MM.1S (cell line): Measurements from ENCODE around the gene MTFR1L.

Experiments used
- DNase-seq: peaks from one replicate; pipeline ENCODE4 v3.0.0-alpha.2; 2015
- H2AFZ ChIP-seq: fragments of 300-600 bp; sonication (generic); 2 replicates; pipeline ENCODE4 v1.6.0; 2016; ENCODE audit warnings: antibody characterized with exemption, low read length
- H3F3A ChIP-seq: fragments of 300-600 bp; sonication (generic); 2 replicates; pipeline ENCODE4 v1.6.1; 2016; ENCODE audit warnings: mild to moderate bottlenecking, antibody characterized with exemption, low read length, moderate library complexity, mixed read lengths; ENCODE audit not compliant: insufficient read depth
- H3K27ac ChIP-seq: fragments of 300-600 bp; sonication (generic); 2 replicates; pipeline ENCODE4 v1.5.1; 2016; ENCODE audit warnings: mild to moderate bottlenecking, low read length
- H3K27me3 ChIP-seq: fragments of 300-600 bp; sonication (generic); replicated peaks from 2 replicates; pipeline ENCODE4 v1.6.0; 2016; ENCODE audit warnings: low read length; ENCODE audit not compliant: insufficient read depth
- H3K36me3 ChIP-seq: fragments of 300-600 bp; sonication (generic); replicated peaks from 2 replicates; pipeline ENCODE4 v1.6.1; 2016; ENCODE audit warnings: mild to moderate bottlenecking, low read length, mixed read lengths; ENCODE audit not compliant: insufficient read depth
- H3K4me1 ChIP-seq: fragments of 300-600 bp; sonication (generic); 2 replicates; pipeline ENCODE4 v1.6.1; 2016; ENCODE audit warnings: low read length, mixed read lengths
- H3K4me2 ChIP-seq: fragments of 300-600 bp; sonication (generic); 2 replicates; pipeline ENCODE4 v1.6.0; 2016; ENCODE audit warnings: low read depth, low read length
- H3K4me3 ChIP-seq: fragments of 300-600 bp; sonication (generic); 2 replicates; pipeline ENCODE4 v1.5.1; 2016; ENCODE audit warnings: low read length, mixed read lengths
- H3K79me2 ChIP-seq: fragments of 300-600 bp; sonication (generic); 2 replicates; pipeline ENCODE4 v1.6.1; 2016; ENCODE audit warnings: mixed run types, low read length, mixed read lengths
- H3K9ac ChIP-seq: fragments of 300-600 bp; sonication (generic); 2 replicates; pipeline ENCODE4 v1.6.1; 2016; ENCODE audit warnings: low read length, mixed read lengths
- H3K9me2 ChIP-seq: fragments of 300-600 bp; sonication (generic); replicated peaks from 2 replicates; pipeline ENCODE4 v1.6.1; 2016; ENCODE audit warnings: mild to moderate bottlenecking, low read length, mixed read lengths; ENCODE audit not compliant: insufficient read depth
- H3K9me3 ChIP-seq: fragments of 300-600 bp; sonication (generic); replicated peaks from 2 replicates; pipeline ENCODE4 v1.6.1; 2016; ENCODE audit warnings: mild to moderate bottlenecking, low read length, mixed read lengths; ENCODE audit not compliant: insufficient read depth
- H4K20me1 ChIP-seq: fragments of 300-600 bp; sonication (generic); 2 replicates; pipeline ENCODE4 v1.6.1; 2016; ENCODE audit warnings: mild to moderate bottlenecking, low read length, moderate library complexity, mixed read lengths; ENCODE audit not compliant: insufficient read depth
- CTCF ChIP-seq: fragments of 300-600 bp; sonication (generic); IDR thresholded peaks from 2 replicates; pipeline ENCODE4 v1.5.1; 2016; ENCODE audit warnings: antibody characterized with exemption, low read length, mixed read lengths
- EZH2 ChIP-seq: fragments of 300-600 bp; sonication (generic); optimal IDR thresholded peaks from 2 replicates; pipeline ENCODE3; 2017; ENCODE audit warnings: low read depth, mild to moderate bottlenecking, antibody characterized with exemption, low read length, mixed read lengths
- EZH2phosphoT487 ChIP-seq: fragments of 300-600 bp; sonication (generic); IDR thresholded peaks from 2 replicates; pipeline ENCODE4 v1.6.1; 2018; ENCODE audit warnings: antibody characterized with exemption, low read length

MTFR1L gene

DNA sequence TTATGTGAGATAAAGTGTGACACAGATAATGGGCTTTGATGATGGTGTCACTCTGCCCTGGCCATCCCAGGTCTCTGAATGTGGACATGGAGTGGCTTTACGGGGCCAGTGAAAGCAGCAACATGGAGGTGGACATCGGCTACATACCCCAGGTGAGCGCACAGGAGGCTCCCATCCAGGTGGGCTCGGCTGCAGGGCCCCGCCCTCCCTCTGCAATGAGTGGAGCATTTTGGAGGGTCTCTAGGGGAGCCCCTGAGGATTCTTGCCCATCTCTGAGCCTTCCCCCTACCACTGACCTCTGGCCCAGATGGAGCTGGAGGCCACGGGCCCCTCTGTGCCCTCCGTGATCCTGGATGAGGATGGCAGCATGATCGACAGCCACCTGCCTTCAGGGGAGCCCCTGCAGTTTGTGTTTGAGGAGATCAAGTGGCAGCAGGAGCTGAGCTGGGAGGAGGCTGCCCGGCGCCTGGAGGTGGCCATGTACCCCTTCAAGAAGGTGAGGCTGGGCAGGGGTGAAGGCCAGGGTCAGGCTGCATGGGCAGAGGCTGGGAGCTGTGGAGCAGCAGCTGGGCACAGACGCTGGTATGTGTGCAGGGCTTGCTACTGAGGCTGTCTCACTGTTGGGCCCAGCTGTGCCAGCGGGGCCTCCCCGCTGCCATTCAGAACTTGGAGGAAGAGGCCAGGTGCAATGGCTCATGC is 8.2 kb upstream of the MTFR1L start:
- no peaks in the 10 kb centered on the region for H4K20me1 ChIP-seq
- H3K4me2 ChIP-seq: no peak overlapping the region
- no peaks in the 10 kb centered on the region for H3K79me2 ChIP-seq
- H2AFZ ChIP-seq: no peak overlapping the region
- no peaks in the 10 kb centered on the region for H3K9me3 ChIP-seq
- no peak overlapping the region for H3K4me3 ChIP-seq
- no peaks in the 10 kb centered on the region for H3K27me3 ChIP-seq
- no peak for TF ChIP-seq EZH2phosphoT487
- no peak for TF ChIP-seq EZH2
- no peak for TF ChIP-seq CTCF
- no peaks in the 10 kb centered on the region for H3K36me3 ChIP-seq
- no peaks in the 10 kb centered on the region for H3K9me2 ChIP-seq
- no peaks in the 10 kb centered on the region for H3K4me1 ChIP-seq
- no peak overlapping the region for H3K9ac ChIP-seq
- DNase-seq: no peak
- H3F3A ChIP-seq: no peaks in the 10 kb centered on the region
- H3K27ac ChIP-seq: no peak overlapping the region

DNA sequence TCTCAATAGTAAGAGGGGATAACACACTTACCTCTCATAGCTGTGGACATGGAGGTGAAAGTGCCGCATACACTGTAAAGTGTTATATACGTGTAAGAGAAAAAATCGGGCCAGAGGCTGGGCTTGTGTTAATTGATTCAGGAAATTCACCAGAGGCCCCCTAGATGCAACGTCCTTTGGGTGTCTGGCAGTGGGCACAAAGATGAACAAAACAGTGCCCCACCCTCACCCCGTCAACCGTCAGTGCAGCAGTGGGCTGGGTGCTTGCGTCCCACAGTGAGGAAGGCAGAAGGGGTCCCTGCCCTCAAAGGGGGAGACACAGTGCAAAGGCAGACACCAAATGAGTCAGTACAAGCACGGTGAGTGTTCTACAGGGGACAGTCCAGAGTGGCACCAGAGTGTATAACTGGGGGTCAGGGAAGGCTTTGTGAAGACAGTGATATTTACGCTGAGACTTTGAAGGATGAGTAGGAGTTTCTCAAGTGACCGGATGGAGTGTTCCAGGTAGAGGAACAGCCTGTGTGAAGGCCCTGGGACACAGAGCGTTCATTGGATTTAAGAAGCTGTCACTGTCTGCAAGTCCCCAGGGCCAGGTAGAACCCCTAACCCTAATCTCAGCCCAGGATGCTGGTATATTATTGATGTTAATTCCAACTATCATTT is 6.6 kb upstream of the MTFR1L start:
- no peak overlapping the region for H3K4me2 ChIP-seq
- no peak overlapping the region for H3K9ac ChIP-seq
- no peaks in the 10 kb centered on the region for H3K27me3 ChIP-seq
- no peaks in the 10 kb centered on the region for H4K20me1 ChIP-seq
- no peaks in the 10 kb centered on the region for H3F3A ChIP-seq
- no peaks in the 10 kb centered on the region for H3K79me2 ChIP-seq
- TF ChIP-seq EZH2phosphoT487: no peak
- no peak for TF ChIP-seq CTCF
- no peak for TF ChIP-seq EZH2
- no peak for DNase-seq
- H3K27ac ChIP-seq: no peak overlapping the region
- no peaks in the 10 kb centered on the region for H3K9me2 ChIP-seq
- H3K9me3 ChIP-seq: no peaks in the 10 kb centered on the region
- no peaks in the 10 kb centered on the region for H3K36me3 ChIP-seq
- H2AFZ ChIP-seq: no peak overlapping the region
- H3K4me3 ChIP-seq: no peak overlapping the region
- H3K4me1 ChIP-seq: no peaks in the 10 kb centered on the region

DNA sequence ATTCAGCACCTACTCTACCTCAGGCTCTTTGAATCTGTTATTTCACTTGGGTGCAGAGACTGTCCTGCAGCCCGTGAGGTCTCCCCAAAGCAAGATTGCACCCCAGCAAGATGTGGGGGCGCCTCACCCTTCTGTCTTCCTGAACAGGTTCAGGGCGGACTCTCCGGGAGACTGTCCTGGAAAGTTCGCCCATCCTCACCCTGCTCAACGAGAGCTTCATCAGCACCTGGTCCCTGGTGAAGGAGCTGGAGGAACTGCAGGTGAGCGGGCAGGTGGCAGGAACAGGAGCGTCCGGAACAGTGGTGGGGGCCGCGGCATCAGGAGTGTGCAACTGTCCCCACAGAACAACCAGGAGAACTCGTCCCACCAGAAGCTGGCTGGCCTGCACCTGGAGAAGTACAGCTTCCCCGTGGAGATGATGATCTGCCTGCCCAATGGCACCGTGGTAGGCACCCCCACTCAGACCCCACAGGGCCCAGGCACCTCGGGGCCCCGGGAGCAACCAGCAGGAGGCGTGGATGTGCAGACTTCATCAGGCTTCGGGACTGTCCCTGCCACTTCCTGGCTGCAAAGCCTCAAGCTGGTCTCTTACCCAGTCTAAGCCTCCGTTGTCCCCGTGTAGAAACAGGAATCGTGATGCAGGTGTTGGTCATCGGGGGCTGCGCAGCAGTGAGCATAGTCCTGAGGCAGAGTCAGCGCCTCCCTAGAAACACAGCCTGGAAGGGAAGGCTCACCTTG is 5.9 kb upstream of the MTFR1L start:
- Histone ChIP-seq H3K27me3 (no peaks in the 10 kb centered on the region), H3F3A (peaks cover 5% of the 10 kb centered on the region; the same call in 1 of the 2 replicates), H3K79me2 (no peaks in the 10 kb centered on the region), H3K4me2 (no peak overlapping the region), H3K27ac (no peak overlapping the region), H3K4me1 (0 out of 2 replicates have a peak, but pooled peaks cover under 1% of the 10 kb centered on the region), H3K9ac (no peak overlapping the region), H3K9me3 (no peaks in the 10 kb centered on the region), H3K4me3 (no peak overlapping the region), H4K20me1 (no peaks in the 10 kb centered on the region), H3K36me3 (no peaks in the 10 kb centered on the region), H3K9me2 (no peaks in the 10 kb centered on the region), H2AFZ (no peak overlapping the region)
- no peak for DNase-seq
- TF ChIP-seq EZH2 (no peak), CTCF (no peak), EZH2phosphoT487 (no peak)
